BLaER1 treated with 17β-estradiol and CSF1 and Interleukin-3, amounts not matched to agents 10 nM and 100 nM (cell line): Measurements from ENCODE around the gene SSH2.

Experiments used
- H3K27ac ChIP-seq, 11 experiments: shearing (Covaris generic); formaldehyde crosslinking; 2 replicates each; pipeline ENCODE4 v1.8.1; 2022
- H3K27me3 ChIP-seq, 11 experiments: shearing (Covaris generic); formaldehyde crosslinking; 2 replicates each; pipeline ENCODE4 v1.8.1; 2022
- H3K36me3 ChIP-seq, 11 experiments: shearing (Covaris generic); formaldehyde crosslinking; 2 replicates each; pipeline ENCODE4 v1.8.1; 2022
- H3K4me1 ChIP-seq, 10 experiments: shearing (Covaris generic); formaldehyde crosslinking; 2 replicates each; pipeline ENCODE4 v1.8.1; 2022
- H3K4me2 ChIP-seq, 11 experiments: shearing (Covaris generic); formaldehyde crosslinking; 2 replicates each; pipeline ENCODE4 v1.8.1; 2022
- H3K4me3 ChIP-seq, 10 experiments: shearing (Covaris generic); formaldehyde crosslinking; 2 replicates each; pipeline ENCODE4 v1.8.1; 2022
- H3K9ac ChIP-seq, 11 experiments: shearing (Covaris generic); formaldehyde crosslinking; 2 replicates each; pipeline ENCODE4 v1.8.1; 2022
- H3K9me3 ChIP-seq, 11 experiments: shearing (Covaris generic); formaldehyde crosslinking; replicated peaks in 1 of 11; 2 replicates each; pipeline ENCODE4 v1.8.1; 2022
- H4K20me1 ChIP-seq, 11 experiments: shearing (Covaris generic); formaldehyde crosslinking; 2 replicates each; pipeline ENCODE4 v1.8.1; 2022
- Cebpa-rat ChIP-seq, 11 experiments: shearing (Covaris generic); IDR thresholded peaks; 2 replicates each; pipeline ENCODE4 v1.8.1; 2022

The SSH2 gene

GRCh38 chr17:29594519-29595090 is 335.4 kb downstream of the SSH2 start:
- Histone ChIP-seq H3K27me3 (no peaks in the 10 kb centered on the region), H3K4me2 (peak overlapping the region; percentile 91 to 100 (median 99)), H4K20me1 (peaks cover 0 to 64% (median 53%) of the 10 kb centered on the region in 11 experiments; a peak in 19 of 22 replicates), H3K4me3 (peak overlapping the region in 8 of 10 experiments; percentile 81 to 95 (median 91); a peak in 15 of 20 replicates), H3K4me1 (peaks cover 69 to 87% (median 79%) of the 10 kb centered on the region in 10 experiments), H3K36me3 (no peaks in the 10 kb centered on the region), H3K9me3 (no peaks in the 10 kb centered on the region), H3K27ac (peak overlapping the region in 5 of 11 experiments; percentile 79 to 88 (median 83); a peak in 8 of 22 replicates), H3K9ac (peak overlapping the region in 7 of 11 experiments; percentile 75 to 93 (median 87); a peak in 15 of 22 replicates)
- no peak for TF ChIP-seq Cebpa-rat (IDR thresholded peaks at IDR 0.05)

GRCh38 chr17:29593591-29594518 is 336.2 kb downstream of the SSH2 start:
- Histone ChIP-seq H3K36me3 (no peaks in the 10 kb centered on the region), H3K9me3 (no peaks in the 10 kb centered on the region), H3K9ac (peak overlapping the region; percentile 64 to 93 (median 87)), H3K27ac (peak overlapping the region in 8 of 11 experiments; percentile 53 to 88 (median 80); a peak in 16 of 22 replicates), H3K4me2 (peak overlapping the region; percentile 91 to 100 (median 99)), H3K4me1 (peaks cover 69 to 83% (median 79%) of the 10 kb centered on the region in 10 experiments), H4K20me1 (peaks cover 0 to 60% (median 49%) of the 10 kb centered on the region in 11 experiments; a peak in 19 of 22 replicates), H3K27me3 (no peaks in the 10 kb centered on the region), H3K4me3 (peak overlapping the region; percentile 81 to 95 (median 90))
- no peak for TF ChIP-seq Cebpa-rat (IDR thresholded peaks at IDR 0.05)

- peak within 1 kb of the TSS in 9 of 11 experiments; percentile 37 to 91 (median 84); a peak in 18 of 22 replicates for H3K27ac ChIP-seq
- H3K27me3 ChIP-seq, result no peaks in the 10 kb centered on the region
- H3K9me3 ChIP-seq, result no peaks in the 10 kb centered on the region
- H3K4me1 ChIP-seq, result peaks cover 71 to 79% (median 75%) of the 10 kb centered on the region in 10 experiments
- H4K20me1 ChIP-seq, result peaks cover under 1 to 61% (median 51%) of the 10 kb centered on the region in 11 experiments; a peak in 21 of 22 replicates
- TF ChIP-seq Cebpa-rat (IDR thresholded peaks at IDR 0.05), result no peak
- peak within 1 kb of the TSS; percentile 93 to 100 (median 99) for H3K4me2 ChIP-seq
- no peaks in the 10 kb centered on the region for H3K36me3 ChIP-seq
- H3K4me3 ChIP-seq, result peak within 1 kb of the TSS; percentile 81 to 95 (median 90)
- peak within 1 kb of the TSS; percentile 69 to 93 (median 87) for H3K9ac ChIP-seq
Observed at GRCh38 chr17:29592850-29593551, 337.0 kb downstream of the SSH2 start, which contains the start of gene ANKRD13B. TSS of gene ANKRD13B (plus strand) at chr17:29593132. CDS start at chr17:29593622, 490 bp downstream.

- H3K9ac ChIP-seq, result peak overlapping the region in 9 of 11 experiments; percentile 82 to 93 (median 87); a peak in 18 of 22 replicates
- H3K27me3 ChIP-seq, result no peaks in the 10 kb centered on the region
- TF ChIP-seq Cebpa-rat (IDR thresholded peaks at IDR 0.05), result no peak
- peak overlapping the region in 9 of 11 experiments; percentile 84 to 91 (median 85); a peak in 18 of 22 replicates for H3K27ac ChIP-seq
- H4K20me1 ChIP-seq, result peaks cover 8 to 61% (median 51%) of the 10 kb centered on the region in 11 experiments; a peak in 21 of 22 replicates
- H3K36me3 ChIP-seq, result peaks cover 0 to 6% (median 0%) of the 10 kb centered on the region in 11 experiments; a peak in 2 of 22 replicates
- peak overlapping the region; percentile 93 to 100 (median 99) for H3K4me2 ChIP-seq
- H3K4me1 ChIP-seq, result peaks cover 73 to 79% (median 75%) of the 10 kb centered on the region in 10 experiments
- peak overlapping the region; percentile 81 to 95 (median 90) for H3K4me3 ChIP-seq
- no peaks in the 10 kb centered on the region for H3K9me3 ChIP-seq
Observed at GRCh38 chr17:29591737-29592608, 338.1 kb downstream of the SSH2 start.

GRCh38 chr17:29591146-29591736 is 338.8 kb downstream of the SSH2 start:
- H3K4me1 ChIP-seq, result peaks cover 73 to 79% (median 75%) of the 10 kb centered on the region in 10 experiments

GRCh38 chr17:29590411-29591145 is 339.4 kb downstream of the SSH2 start:
- peak overlapping the region; percentile 81 to 95 (median 89) for H3K4me3 ChIP-seq
- no peaks in the 10 kb centered on the region for H3K27me3 ChIP-seq
- H3K4me2 ChIP-seq, result peak overlapping the region; percentile 93 to 100 (median 99)
- peak overlapping the region; percentile 82 to 93 (median 87); a peak in 21 of 22 replicates for H3K9ac ChIP-seq
- peak overlapping the region in 10 of 11 experiments; percentile 7 to 91 (median 85); a peak in 19 of 22 replicates for H3K27ac ChIP-seq
- H3K4me1 ChIP-seq, result peaks cover 73 to 79% (median 75%) of the 10 kb centered on the region in 10 experiments
- no peaks in the 10 kb centered on the region for H3K9me3 ChIP-seq
- peaks cover 0 to 6% (median 0%) of the 10 kb centered on the region in 11 experiments; a peak in 2 of 22 replicates for H3K36me3 ChIP-seq
- TF ChIP-seq Cebpa-rat (IDR thresholded peaks at IDR 0.05), result no peak
- peaks cover 8 to 61% (median 51%) of the 10 kb centered on the region in 11 experiments; a peak in 21 of 22 replicates for H4K20me1 ChIP-seq

More at GRCh38 chr17:29591146-29591736, 338.8 kb downstream of the SSH2 start:
- H3K4me2 ChIP-seq, result peak overlapping the region; percentile 93 to 100 (median 99)
- peaks cover 8 to 61% (median 51%) of the 10 kb centered on the region in 11 experiments; a peak in 21 of 22 replicates for H4K20me1 ChIP-seq
- no peaks in the 10 kb centered on the region for H3K9me3 ChIP-seq
- TF ChIP-seq Cebpa-rat (IDR thresholded peaks at IDR 0.05), result no peak
- peak overlapping the region in 10 of 11 experiments; percentile 7 to 91 (median 85); a peak in 19 of 22 replicates for H3K27ac ChIP-seq
- peaks cover 0 to 6% (median 0%) of the 10 kb centered on the region in 11 experiments; a peak in 2 of 22 replicates for H3K36me3 ChIP-seq
- peak overlapping the region; percentile 81 to 95 (median 88) for H3K4me3 ChIP-seq
- H3K9ac ChIP-seq, result peak overlapping the region; percentile 82 to 93 (median 87); a peak in 21 of 22 replicates
- no peaks in the 10 kb centered on the region for H3K27me3 ChIP-seq
